Neuron (in vitro differentiated cells): ENCODE measurements around the gene HSD17B11.
A peak's percentile ranks its signal among the peaks of the same experiment; 100 is the strongest.
"Not testable (repeated sequence)": the region's sequence is repeated elsewhere in the genome, so short reads cannot be mapped to it uniquely, and the experiment has no call there.

ENCODE experiments used
- H2AFZ ChIP-seq: one replicate; pipeline ENCODE4 v1.6.1; 2013; ENCODE audit warnings: low read depth, mild to moderate bottlenecking, inconsistent platforms, low read length, moderate library complexity
- H3K27me3 ChIP-seq: one replicate; pipeline ENCODE4 v1.6.1; 2013; ENCODE audit warnings: low read length; ENCODE audit not compliant: insufficient read depth
- H3K36me3 ChIP-seq: one replicate; pipeline ENCODE4 v1.6.1; 2013; ENCODE audit warnings: low read length; ENCODE audit not compliant: insufficient read depth
- H3K4me1 ChIP-seq: one replicate; pipeline ENCODE4 v1.6.1; 2013; ENCODE audit warnings: low read length; ENCODE audit not compliant: insufficient read depth
- H3K4me3 ChIP-seq: 2 replicates; pipeline ENCODE4 v1.5.1; 2013; ENCODE audit warnings: mild to moderate bottlenecking, low read length, moderate library complexity
- H3K9me3 ChIP-seq: one replicate; pipeline ENCODE4 v1.6.1; 2013; ENCODE audit warnings: low read length

HSD17B11 gene

DNA sequence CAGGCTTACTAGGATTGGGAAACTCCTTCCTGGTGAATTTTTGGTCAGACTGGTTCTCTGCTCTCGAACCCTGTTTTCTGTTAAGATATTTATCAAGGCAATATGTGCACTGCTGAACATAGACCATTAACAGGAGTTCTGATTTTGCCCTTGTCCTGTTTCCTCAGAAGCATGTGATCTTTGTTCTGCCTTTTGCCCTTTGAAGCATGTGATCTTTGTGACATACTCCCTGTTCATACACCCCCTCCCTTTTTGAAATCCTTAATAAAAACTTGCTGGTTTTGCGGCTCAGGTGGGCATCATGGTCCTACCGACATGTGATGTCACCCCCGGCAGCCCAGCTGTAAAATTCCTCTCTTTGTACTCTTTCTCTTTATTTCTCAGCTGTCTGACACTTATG is 27.4 kb upstream of the HSD17B11 start:
- H2AFZ ChIP-seq, H3K9me3 ChIP-seq, H3K4me3 ChIP-seq, H3K27me3 ChIP-seq, H3K36me3 ChIP-seq: not testable (repeated sequence)
- H3K4me1 ChIP-seq, result peaks cover 16% of the 10 kb centered on the region

DNA sequence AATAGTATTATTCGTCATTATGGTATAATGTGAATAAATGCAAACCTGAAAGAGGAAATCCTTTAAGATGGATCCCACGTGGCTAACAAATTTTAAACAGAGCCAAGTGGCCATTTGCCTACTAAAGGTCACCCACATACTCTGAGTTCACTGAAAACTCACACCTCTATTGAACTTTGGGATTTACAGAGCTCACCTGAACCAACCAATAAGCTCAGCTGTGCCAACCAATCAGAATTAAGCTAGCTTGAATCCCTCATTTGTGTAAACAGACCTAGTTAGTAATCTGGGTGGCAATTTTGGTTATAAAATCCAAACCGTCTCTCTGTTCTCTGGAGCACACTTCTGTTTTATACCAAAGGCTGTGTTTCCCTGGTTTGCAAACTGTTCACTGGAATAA is 26.0 kb upstream of the HSD17B11 start:
- no peaks in the 10 kb centered on the region for H3K36me3 ChIP-seq
- H3K9me3 ChIP-seq, result no peaks in the 10 kb centered on the region
- H2AFZ ChIP-seq, result no peak overlapping the region
- H3K27me3 ChIP-seq, result no peaks in the 10 kb centered on the region
- no peak overlapping the region for H3K4me3 ChIP-seq
- peaks cover 15% of the 10 kb centered on the region for H3K4me1 ChIP-seq

DNA sequence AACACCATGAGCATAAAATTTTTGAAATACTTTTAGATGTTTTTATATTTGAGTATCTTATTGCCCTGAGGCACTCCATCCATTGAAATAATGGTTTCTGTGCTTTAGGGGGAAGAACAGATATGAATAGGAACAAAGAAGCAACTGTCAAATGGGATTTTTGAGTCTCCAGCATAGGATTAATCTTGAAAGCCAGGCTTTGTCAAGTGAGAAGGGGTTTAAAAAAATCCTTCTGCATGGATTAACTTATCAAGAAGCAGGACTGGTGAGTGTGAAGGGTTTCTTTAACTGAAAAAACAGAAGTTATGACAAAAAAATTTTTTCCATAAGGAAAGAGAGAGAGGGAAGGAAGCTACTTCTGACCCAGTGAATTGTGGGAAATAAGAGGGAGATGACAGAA is 23.8 kb upstream of the HSD17B11 start:
- no peaks in the 10 kb centered on the region for H3K9me3 ChIP-seq
- H3K4me1 ChIP-seq, result peaks cover 9% of the 10 kb centered on the region
- no peaks in the 10 kb centered on the region for H3K36me3 ChIP-seq
- H3K4me3 ChIP-seq, result no peak overlapping the region
- no peak overlapping the region for H2AFZ ChIP-seq
- no peaks in the 10 kb centered on the region for H3K27me3 ChIP-seq

DNA sequence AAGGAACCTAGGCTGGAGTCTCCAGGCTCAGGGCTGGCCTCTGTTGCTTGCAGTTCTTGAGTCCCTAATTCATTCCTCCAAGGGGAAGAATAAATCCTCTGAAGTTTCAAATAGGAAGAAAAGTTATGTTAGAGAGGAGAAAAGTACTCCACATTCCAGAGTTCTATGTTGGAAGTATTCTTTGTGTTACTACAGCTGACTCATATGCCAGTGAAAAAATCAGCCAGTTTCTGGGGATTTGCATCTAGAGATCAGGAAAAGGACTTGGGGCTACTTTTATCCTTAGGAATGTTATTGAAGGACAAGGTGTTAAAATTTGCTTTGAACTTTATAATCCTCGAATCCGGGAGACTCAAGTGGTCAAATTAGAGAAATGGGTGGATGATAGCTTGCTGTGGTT is 19.7 kb upstream of the HSD17B11 start:
- H3K9me3 ChIP-seq, result no peaks in the 10 kb centered on the region
- H3K36me3 ChIP-seq, result no peaks in the 10 kb centered on the region
- peaks cover 10% of the 10 kb centered on the region for H3K4me1 ChIP-seq
- no peaks in the 10 kb centered on the region for H3K27me3 ChIP-seq
- no peak overlapping the region for H2AFZ ChIP-seq
- no peak overlapping the region for H3K4me3 ChIP-seq

DNA sequence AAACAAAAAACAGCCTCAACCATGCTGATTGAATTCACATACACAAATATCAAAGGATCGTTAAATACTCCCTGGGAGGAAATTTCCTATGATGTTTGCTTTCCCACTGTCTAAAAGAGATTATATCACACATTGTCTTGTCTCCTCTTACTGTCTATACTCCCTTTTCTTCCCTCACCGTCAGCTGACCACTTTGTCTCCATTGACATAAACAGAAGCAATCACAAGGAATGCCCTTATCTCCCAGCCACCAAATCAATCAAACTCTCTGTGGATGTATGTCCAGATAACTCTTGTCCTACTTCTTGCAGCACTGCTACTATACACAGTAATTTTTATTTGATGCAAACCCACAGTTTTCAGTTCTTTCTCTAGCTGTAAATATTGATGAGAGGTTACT is 19.2 kb upstream of the HSD17B11 start:
- Histone ChIP-seq H3K27me3 (no peaks in the 10 kb centered on the region), H3K9me3 (no peaks in the 10 kb centered on the region), H3K4me1 (peaks cover 5% of the 10 kb centered on the region), H3K4me3 (no peak overlapping the region), H2AFZ (no peak overlapping the region), H3K36me3 (no peaks in the 10 kb centered on the region)

DNA sequence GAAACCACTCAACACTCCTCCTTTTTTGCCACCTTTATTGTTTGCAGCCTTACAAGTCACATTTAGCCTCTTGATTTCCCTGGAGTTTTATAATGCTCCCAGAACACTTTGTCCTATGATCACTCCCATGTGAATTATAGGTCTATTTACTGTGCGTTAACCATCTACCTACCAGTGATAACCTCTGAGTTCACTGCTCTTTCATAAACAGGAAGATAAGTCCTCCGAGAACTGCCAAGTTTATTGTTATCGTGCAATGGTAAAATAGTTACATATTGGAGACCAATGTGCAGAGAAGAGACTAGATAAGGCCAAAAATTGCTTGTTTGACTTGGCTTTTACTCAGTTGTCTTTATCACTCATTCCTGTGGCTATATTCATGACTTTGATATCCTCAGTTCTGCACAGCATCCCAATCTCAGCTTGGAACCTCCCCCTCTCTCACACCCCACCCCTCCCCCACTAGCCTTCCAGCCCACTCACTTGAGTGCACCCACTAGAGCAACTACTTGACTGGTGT is 18.5 kb upstream of the HSD17B11 start:
- Histone ChIP-seq H2AFZ (no peak overlapping the region), H3K9me3 (peaks cover 2% of the 10 kb centered on the region), H3K27me3 (no peaks in the 10 kb centered on the region), H3K4me3 (no peak overlapping the region), H3K4me1 (peaks cover 5% of the 10 kb centered on the region), H3K36me3 (no peaks in the 10 kb centered on the region)

DNA sequence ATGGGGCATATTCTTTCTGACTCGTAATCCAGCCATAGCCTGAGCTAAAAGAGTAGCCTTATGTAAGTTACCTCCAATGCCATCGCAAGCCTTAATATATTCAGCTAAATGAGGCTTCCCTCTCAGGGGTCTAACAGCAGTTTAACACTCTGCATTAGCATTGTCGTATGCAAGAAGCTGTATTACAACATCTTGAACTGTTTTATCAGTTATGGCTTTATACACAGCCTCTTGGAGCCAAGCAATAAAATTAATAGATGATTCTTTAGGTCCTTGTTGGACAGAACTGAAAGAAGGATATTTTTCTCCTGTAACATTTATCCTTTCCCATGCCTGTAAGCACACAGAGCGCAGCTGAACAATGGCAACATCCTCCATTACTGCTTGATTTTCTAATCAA is 15.9 kb upstream of the HSD17B11 start:
- H3K4me3 ChIP-seq, H3K27me3 ChIP-seq, H3K4me1 ChIP-seq, H3K36me3 ChIP-seq, H3K9me3 ChIP-seq: not testable (repeated sequence)
- H2AFZ ChIP-seq, result peak overlapping the region; percentile 26

DNA sequence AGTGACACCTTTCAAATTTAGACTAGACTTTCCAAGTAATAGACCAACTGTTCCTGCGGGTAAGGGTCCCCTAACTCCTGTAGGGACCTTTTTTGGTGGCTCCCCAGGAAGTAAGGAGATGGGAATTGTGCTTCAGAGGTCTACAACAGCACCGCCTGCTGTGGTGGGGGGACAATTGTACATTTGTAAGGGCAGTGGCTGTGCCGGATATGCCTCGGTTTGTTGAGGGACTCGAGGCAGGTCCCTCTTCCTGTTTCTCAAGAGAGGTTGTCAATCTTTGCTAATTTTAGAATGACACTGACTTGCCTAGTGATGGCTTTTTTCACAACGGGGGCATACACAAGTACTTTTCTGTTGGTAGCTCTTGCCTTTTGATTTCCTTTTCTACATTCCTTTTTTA is 15.5 kb upstream of the HSD17B11 start:
- Histone ChIP-seq H3K4me3 (no peak overlapping the region), H2AFZ (no peak overlapping the region), H3K9me3 (peaks cover 3% of the 10 kb centered on the region), H3K27me3 (no peaks in the 10 kb centered on the region), H3K36me3 (no peaks in the 10 kb centered on the region), H3K4me1 (peaks cover 5% of the 10 kb centered on the region)

DNA sequence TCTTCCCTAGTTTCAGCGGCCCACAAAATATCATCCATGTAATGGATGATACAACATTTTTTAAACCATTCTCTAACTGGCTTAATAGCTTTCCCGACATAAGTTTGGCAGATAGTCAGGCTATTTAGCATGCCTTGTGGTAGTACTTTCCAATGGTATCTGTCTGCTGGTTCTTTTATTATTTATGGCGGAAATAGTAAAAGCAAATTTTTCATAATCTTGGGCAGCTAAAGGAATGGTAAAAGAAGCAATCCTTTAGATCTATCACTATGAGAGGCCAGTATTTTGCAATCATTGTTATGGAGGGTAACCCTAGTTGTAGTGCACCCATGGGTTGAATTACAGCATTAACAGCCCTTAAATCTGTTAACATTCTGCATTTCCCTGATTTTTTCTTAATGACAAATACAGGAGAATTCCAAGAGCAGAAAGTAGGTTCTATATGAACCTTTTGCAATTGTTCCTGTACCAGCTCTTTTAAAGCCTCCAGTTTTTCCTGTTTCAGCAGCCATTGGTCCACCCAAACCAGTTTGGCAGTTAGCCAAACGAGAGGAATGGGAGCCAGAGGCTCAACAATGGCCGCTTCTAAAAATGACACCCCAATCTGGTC is 14.3 kb upstream of the HSD17B11 start:
- Histone ChIP-seq H3K27me3 (no peaks in the 10 kb centered on the region), H3K9me3 (peaks cover 3% of the 10 kb centered on the region), H2AFZ (no peak overlapping the region), H3K4me1 (peaks cover 5% of the 10 kb centered on the region), H3K4me3 (no peak overlapping the region), H3K36me3 (no peaks in the 10 kb centered on the region)

DNA sequence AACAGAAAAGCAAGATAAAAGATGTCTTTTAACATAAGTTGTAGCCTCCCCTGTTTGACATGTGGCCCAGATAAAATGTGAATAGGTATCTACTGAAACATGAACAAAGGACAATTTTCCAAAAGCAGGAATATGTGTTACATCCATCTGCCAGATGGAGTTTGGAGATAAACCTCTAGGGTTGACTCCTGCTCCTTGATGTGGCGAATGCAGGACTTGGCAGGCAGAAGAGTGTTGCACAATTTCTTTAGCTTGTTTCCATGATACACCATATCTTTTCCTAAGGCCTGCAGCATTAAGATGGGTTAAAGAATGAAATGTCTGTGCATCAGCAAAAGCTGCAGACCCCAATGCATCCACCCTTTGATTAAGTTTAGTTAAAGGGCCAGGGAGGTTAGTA is 12.7 kb upstream of the HSD17B11 start:
- H3K36me3 ChIP-seq, H3K4me1 ChIP-seq, H3K27me3 ChIP-seq, H3K9me3 ChIP-seq, H2AFZ ChIP-seq, H3K4me3 ChIP-seq: not testable (repeated sequence)

DNA sequence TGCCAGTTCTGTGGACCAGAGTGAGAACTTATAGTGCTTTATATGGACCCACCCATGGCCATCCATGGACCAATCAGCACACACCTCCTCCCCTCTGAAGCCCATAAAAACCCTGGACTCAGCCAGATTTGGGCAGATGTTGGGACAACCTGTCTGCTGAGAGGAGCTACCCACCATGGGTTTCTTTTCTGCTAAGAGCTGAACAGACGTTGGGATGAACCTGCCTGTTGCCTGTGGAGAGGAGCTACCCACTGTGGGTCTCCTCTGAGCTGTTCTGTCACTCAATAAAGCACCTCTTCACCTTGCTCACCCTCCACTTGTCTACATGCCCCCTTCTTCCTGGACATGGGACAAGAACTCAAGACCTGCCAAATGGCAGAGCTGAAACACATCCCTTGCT is 9.0 kb upstream of the HSD17B11 start:
- H3K4me3 ChIP-seq, result no peak overlapping the region
- H3K36me3 ChIP-seq, result no peaks in the 10 kb centered on the region
- H2AFZ ChIP-seq, result no peak overlapping the region

DNA sequence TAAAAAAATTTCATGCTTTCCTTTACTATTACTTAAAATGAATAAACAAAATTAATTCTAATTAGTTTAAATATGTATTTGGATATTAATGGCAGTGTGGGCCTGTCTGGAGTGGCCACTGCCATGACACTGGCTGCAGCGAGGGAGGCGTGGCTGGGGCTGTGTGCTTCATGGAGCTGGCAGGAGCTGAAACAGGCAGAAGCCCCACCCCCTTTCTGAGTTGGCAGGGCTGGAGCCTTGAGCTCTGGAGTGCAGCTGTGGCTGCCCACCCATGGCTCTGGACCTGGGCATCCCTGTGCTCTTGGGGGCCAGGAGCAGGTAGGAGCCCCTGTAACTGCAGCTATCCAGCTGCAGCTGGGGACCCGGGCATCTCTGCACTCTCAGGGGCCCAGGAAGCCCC is 8.2 kb upstream of the HSD17B11 start:
- Histone ChIP-seq H3K9me3 (no peaks in the 10 kb centered on the region), H3K36me3 (no peaks in the 10 kb centered on the region), H3K4me1 (no peaks in the 10 kb centered on the region), H2AFZ (no peak overlapping the region), H3K4me3 (no peak overlapping the region), H3K27me3 (no peaks in the 10 kb centered on the region)

More for the DNA sequence above, 9.0 kb upstream of the HSD17B11 start:
- no peaks in the 10 kb centered on the region for H3K27me3 ChIP-seq
- H3K9me3 ChIP-seq, result peaks cover 3% of the 10 kb centered on the region
- H3K4me1 ChIP-seq, result no peaks in the 10 kb centered on the region

DNA sequence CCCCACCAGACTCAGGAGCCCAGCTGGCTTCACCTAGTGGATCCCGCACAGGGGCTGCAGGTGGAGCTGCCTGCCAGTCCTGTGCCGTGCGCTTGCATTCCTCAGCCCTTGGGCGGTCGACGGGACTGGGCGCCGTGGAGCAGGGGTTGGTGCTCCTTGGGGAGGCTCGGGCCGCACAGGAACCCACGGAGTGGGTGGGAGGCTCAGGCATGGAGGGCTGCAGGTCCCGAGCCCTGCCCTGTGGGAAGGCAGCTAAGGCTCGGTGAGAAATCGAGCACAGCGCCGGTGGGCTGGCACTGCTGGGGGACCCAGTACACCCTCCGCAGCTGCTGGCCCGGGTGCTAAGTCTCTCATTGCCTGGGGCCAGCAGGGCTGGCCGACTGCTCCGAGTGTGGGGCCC is 4.9 kb upstream of the HSD17B11 start:
- not testable (repeated sequence) for H3K9me3 ChIP-seq

DNA sequence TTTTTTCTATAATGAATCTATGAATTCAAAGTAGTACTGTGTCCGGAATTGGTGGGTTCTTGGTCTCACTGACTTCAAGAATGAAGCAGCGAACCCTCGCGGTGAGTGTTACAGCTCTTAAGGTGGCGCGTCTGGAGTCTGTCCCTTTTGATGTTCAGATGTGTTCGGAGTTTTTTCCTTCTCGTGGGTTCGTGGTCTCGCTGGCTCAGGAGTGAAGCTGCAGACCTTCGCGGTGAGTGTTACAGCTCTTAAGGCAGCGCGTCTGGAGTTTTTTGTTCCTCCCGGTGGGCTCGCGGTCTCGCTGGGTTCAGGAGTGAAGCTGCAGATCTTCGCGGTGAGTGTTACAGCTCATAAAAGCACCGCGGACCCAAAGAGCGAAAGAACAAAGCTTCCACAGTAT is 4.1 kb upstream of the HSD17B11 start:
- H3K4me1 ChIP-seq, result not testable (repeated sequence)

More for the DNA sequence above, 4.9 kb upstream of the HSD17B11 start:
- H2AFZ ChIP-seq, H3K4me3 ChIP-seq, H3K36me3 ChIP-seq, H3K4me1 ChIP-seq, H3K27me3 ChIP-seq: not testable (repeated sequence)

More for the DNA sequence above, 4.1 kb upstream of the HSD17B11 start:
- not testable (repeated sequence) for H3K9me3 ChIP-seq, H3K36me3 ChIP-seq, H3K4me3 ChIP-seq, H3K27me3 ChIP-seq, H2AFZ ChIP-seq
